ENCODE data around the gene CELF6.

- TF ChIP-seq REST (IDR thresholded peaks at IDR 0.05) = no peak
- TF ChIP-seq, protein P1, sequence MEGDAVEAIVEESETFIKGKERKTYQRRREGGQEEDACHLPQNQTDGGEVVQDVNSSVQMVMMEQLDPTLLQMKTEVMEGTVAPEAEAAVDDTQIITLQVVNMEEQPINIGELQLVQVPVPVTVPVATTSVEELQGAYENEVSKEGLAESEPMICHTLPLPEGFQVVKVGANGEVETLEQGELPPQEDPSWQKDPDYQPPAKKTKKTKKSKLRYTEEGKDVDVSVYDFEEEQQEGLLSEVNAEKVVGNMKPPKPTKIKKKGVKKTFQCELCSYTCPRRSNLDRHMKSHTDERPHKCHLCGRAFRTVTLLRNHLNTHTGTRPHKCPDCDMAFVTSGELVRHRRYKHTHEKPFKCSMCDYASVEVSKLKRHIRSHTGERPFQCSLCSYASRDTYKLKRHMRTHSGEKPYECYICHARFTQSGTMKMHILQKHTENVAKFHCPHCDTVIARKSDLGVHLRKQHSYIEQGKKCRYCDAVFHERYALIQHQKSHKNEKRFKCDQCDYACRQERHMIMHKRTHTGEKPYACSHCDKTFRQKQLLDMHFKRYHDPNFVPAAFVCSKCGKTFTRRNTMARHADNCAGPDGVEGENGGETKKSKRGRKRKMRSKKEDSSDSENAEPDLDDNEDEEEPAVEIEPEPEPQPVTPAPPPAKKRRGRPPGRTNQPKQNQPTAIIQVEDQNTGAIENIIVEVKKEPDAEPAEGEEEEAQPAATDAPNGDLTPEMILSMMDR (IDR thresholded peaks at IDR 0.05; ENCODE audit: low read depth, low read length, missing input control) = no peak
- no peak for TF ChIP-seq HNF4G (IDR thresholded peaks at IDR 0.05)
- TF ChIP-seq FOXA2 (IDR thresholded peaks at IDR 0.05) = no peak
Observed at GRCh38 chr15:72238586-72238985, 81.4 kb downstream of the CELF6 start.
